SH-SY5Y (cell line): Measurements from ENCODE around the gene PCDH1.

Experiments
- GATA2 ChIP-seq: IDR thresholded peaks from 2 replicates; pipeline ENCODE4 v1.6.1; 2011; ENCODE audit warnings: mild to moderate bottlenecking, low read depth, low read length
- GATA3 ChIP-seq: IDR thresholded peaks from 2 replicates; pipeline ENCODE4 v1.6.1; 2011; ENCODE audit warnings: low read depth, mild to moderate bottlenecking, low read length, moderate library complexity

GRCh38 chr5:141868541-141868940 is 9.7 kb downstream of the PCDH1 start:
- no peak for TF ChIP-seq GATA2
- no peak for TF ChIP-seq GATA3
